OCI-LY1 (cell line): ENCODE measurements around the gene CTBP2.

ENCODE experiments used
- CTCF ChIP-seq: fragments of 200-600 bp; sonication (generic), shearing (Covaris generic); IDR thresholded peaks from 2 replicates; pipeline ENCODE4 v1.5.1; 2017; ENCODE audit warnings: mild to moderate bottlenecking, antibody characterized with exemption, low read length, moderate library complexity, mixed read lengths
- EZH2 ChIP-seq: fragments of 200-600 bp; sonication (generic), shearing (Covaris generic); IDR thresholded peaks from 2 replicates; pipeline ENCODE4 v1.8.0; 2017; ENCODE audit warnings: borderline replicate concordance, mixed run types, mild to moderate bottlenecking, antibody characterized with exemption, low read length, moderate library complexity, mixed read lengths

- TF ChIP-seq CTCF (no peak), EZH2 (no peak)
Measured at GRCh38 chr10:125124115-125124487, 36.3 kb downstream of the CTBP2 start.
